Skin epidermis (tissue), 12 donors: ENCODE data around the gene SLC25A11.
A peak's percentile ranks its signal among the peaks of the same experiment; 100 is the strongest.

Experiments used
- H3K27ac ChIP-seq, 21 experiments: fragments of 200-600 bp; sonication (generic) in 11 of 21; one replicate each; pipeline ENCODE4 v1.5.0; 2020; ENCODE audit warnings: mild to moderate bottlenecking in 3 of 21, inconsistent platforms in 2 of 21, moderate library complexity in 2 of 21
- H3K4me3 ChIP-seq, 7 experiments: fragments of 200-600 bp; sonication (generic) in 2 of 7; one replicate each; pipeline ENCODE4 v1.5.0; 2020; ENCODE audit warnings: inconsistent platforms in 2 of 7, mild to moderate bottlenecking in 2 of 7, moderate library complexity in 1 of 7

SLC25A11 gene

DNA sequence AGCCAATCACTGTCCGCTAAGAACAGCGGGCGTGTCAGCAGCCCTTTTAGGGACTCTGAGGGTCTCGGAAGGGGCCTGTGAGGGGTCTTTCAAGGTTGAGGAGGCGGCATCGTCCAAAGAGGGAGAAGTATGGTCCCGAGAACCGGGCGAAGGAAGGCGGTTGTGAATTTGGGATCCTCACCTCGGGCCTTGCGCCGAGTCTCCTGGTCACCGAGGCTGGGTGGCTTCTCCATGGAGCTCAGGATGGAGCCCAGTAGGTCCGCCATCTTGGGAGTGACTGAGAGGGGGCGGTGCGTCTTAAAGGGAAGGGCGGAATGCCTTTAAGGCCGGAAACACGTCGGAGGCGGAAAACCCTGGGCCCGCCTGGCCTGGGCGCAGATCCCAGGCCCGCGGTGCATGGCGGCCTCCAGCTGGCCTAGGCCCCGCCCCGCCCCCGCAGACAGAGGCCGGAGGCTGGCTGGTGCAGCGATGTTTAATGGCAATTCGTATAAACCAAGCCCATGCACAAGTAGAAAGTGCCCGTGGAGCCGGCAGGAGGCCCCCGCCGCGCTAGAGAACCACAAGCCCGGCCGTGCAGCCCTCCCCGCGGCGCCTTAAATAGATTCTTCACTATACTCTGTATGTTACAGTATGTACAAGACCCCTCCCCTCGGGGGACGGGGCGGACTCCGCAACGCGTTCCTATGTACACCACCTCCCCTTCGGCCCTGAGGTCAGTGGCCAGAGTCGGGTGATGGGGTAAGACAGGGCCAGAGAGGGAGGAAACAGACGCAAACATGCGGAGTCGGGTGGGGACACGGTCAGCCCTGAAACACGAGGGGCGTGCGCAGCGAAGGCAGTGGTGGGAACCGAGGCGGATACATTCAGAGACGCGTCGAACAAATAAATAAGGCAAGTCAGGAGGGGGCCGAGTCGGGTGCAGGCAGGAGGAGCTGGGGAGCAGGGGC, 28.0 kb upstream of the SLC25A11 start, which contains the start of gene SPAG7:
Gene SPAG7, minus strand, starts transcription at position 279 of the 947 bp plus-strand sequence. Its CDS starts 13 bp downstream, at position 266.
- peak within 1 kb of the TSS; percentile 50 to 78 (median 67) for H3K4me3 ChIP-seq
- H3K27ac ChIP-seq = peak within 1 kb of the TSS; percentile 70 to 99 (median 95)

DNA sequence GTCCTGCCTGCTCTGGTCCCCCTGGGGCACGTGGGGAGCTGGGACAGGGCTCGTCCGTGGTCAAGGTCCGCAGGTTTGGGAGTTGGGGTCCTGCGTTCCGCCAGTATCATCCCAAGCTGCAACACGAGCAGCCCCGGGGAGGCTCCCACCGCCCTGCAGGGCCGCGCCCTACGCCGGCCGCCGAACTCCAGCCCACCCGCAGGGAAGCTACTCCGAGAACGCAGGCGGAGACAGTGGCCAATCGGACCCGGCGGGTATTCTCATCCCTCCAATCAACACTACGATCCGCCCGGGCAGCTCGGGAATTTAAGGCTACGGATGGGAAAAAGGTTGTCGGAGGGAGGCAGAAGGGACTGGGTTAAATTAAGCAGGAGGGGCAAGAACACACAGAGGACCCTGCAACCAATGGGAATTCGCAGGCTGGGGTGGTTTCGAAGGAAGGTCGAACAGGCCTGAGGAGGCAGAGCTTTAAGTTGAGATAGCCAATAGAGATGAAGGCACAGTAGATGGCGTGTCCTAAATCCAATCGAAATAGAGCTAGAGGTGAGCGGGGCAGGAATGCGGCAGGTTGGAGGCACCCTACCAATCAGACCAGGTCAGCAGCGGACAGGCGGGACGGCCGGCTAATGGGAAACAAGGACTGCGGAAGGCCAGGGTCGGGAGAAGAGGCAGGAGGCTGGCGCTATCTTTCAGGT, 27.1 kb upstream of the SLC25A11 start:
- H3K4me3 ChIP-seq = peak overlapping the region; percentile 50 to 78 (median 67)
- peak overlapping the region; percentile 70 to 99 (median 95) for H3K27ac ChIP-seq

DNA sequence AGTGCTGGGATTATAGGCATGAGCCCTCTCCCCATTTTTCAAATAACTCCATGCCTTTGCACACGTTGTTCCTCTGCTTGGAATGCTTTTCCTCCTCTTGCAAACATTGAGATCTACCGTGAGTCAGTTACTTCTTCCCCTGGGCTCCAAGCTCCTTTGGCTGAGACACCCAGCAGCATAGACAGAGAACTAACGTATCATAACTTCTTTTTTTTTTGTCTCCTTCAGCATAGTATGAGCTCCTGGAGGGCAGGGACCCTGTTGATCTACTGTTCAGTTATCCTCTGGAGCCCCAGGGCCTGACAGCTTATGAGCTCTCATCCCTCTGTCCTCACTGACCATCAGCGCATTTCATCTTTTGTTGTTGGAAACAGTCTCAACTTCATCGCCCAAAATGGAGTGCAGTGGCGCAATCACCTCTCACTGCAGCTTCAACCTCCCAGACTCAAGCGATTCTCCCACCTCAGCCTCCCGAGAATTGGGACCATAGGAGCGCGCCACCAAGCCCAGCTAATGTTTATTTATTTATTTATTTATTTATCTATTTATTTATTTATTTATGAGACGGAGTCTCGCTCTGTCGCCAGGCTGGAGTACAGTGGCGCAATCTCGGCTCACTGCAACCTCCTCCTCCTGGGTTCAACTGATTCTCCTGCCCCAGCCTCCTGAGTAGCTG, 25.6 kb upstream of the SLC25A11 start:
- H3K27ac ChIP-seq = peak overlapping the region in 11 of 21 experiments; percentile 90 to 99 (median 95)
- H3K4me3 ChIP-seq = no peak overlapping the region

DNA sequence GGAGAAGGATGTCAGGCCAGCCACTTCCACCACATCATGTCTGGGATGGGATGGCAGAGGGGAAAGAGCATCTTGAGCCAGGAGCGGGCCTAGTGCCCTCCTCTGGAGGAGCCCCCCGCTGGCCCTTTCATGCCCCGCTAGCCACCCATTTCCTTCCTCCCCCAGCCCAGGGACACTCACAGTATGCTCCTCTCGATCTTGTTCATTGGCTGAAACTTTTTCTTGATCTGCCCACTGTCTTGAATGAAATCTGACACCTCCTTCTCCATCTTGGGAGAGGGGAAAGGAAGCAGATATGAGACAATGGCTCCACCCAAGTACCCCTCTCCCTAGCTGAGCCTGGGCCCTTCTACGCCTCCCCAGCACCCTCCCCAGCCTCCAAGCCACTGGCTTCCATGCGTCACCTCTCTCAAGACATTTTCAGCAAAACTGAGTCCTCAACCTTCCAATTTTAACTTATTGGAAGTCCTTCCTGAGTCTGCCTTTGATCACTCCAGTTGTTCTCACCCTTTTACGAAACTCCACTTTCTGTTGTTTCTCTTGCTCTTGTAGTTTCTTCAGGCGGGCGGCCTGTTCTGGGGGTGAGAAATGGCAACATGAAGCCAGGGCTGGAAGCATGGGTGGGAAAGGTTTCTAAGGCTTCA, 20.6 kb upstream of the SLC25A11 start:
- H3K27ac ChIP-seq = no peak overlapping the region
- no peak overlapping the region for H3K4me3 ChIP-seq

DNA sequence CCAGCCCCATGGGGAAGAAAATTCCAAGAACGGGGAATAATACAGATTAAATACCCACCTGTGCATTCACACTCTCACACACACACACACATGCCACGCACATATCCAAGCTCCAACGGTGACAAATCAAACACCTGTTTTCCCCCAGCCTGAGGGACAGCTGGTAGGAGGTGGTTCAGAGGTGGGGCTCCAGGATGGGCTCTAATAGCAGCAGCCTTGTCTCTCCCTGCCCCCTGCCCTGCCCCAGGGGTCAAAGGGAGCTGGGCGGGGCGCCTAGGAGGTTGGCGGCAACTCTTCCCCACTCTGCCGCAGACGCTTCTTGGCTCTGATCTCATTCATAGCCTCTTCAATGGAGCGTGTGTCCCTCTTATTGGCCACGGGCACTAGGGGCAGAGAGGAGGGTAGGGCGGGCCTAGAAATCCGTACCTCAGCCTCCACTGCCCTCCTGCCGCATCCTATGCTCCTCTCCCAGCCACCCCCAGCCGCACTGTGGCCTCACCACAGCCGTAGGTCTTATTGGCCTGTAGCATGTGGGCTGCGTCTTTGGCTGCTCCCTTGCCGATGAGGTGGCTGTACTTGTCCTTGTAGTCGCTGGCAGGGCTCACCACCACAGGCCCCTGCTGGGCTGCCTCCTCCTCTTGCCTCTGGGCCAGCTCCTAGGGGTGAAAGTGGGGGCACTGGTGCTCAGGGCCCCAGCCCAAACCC, 19.6 kb upstream of the SLC25A11 start:
- Histone ChIP-seq H3K27ac (no peak overlapping the region), H3K4me3 (no peak overlapping the region)

DNA sequence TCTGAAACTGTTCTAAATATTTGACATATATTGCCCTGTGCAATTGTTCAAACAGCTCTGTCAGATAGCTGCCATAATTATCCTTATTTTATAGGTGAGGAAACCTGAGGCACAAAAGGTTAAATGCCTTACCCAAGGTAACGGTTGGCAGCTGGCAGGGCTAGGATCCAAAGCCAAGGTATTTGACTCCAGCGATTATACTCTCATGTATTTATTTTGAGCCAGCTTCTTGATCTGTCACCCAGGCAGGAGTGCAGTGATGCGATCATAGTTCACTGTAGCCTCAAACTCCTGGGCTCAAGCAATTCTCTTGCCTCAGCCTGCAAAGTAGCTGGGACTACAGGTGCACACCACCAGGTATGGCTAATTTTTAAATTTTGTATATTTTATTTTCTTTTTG, 18.3 kb upstream of the SLC25A11 start:
- Histone ChIP-seq H3K4me3 (no peak overlapping the region), H3K27ac (no peak overlapping the region)

DNA sequence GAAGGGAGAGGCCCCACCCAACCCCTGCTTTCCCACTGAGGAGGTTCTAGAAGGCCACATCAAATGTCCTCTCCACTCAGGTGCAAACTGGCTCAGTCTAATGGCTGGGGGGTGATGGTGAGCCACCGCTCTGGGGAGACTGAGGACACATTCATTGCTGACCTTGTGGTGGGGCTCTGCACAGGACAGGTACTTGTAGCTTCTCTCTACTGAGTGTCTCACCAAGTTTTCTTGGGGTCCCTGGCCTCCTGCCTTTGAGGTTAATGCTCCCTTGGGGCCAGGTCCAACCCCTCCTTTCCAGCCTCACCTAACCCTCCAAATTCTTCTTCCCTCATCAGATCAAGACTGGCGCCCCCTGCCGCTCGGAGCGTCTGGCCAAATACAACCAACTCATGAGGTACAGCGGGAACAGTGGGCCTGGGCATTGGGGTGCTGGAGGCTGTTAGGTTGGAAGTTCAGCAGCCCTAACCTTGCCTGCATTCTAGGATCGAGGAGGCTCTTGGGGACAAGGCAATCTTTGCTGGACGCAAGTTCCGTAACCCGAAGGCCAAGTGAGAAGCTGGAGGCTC, 16.7 kb upstream of the SLC25A11 start:
- Histone ChIP-seq H3K27ac (no peak overlapping the region), H3K4me3 (no peak overlapping the region)

DNA sequence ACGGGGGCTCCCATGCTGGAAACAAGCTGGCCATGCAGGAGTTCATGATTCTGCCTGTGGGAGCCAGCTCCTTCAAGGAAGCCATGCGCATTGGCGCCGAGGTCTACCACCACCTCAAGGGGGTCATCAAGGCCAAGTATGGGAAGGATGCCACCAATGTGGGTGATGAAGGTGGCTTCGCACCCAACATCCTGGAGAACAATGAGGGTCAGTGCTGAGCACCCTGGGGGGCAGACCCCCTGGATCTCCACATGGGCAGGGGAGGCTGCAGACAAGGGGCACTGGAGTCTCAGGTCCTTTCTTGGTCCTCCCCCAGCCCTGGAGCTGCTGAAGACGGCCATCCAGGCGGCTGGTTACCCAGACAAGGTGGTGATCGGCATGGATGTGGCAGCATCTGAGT, 15.2 kb upstream of the SLC25A11 start:
- Histone ChIP-seq H3K27ac (no peak overlapping the region), H3K4me3 (no peak overlapping the region)

DNA sequence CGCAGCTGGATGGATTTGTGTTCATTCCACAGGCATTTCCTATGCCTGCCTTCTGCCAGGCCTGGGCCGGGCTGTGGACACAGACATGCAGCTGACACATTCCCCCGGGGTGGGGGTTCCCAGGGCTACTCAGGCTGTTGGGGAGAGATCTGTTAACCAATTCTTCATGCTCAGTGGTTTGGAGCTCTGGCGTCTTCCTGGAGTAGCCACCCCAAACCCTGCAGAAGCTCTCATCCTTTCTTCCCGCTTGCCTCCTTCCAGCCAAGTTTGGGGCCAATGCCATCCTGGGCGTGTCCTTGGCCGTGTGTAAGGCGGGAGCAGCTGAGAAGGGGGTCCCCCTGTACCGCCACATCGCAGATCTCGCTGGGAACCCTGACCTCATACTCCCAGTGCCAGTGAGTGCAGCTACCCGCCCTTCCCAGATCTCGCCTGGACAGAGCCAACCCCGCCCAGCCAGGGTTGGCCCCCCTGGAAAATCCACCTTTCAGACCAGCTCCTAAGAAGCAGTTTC, 13.7 kb upstream of the SLC25A11 start:
- peak overlapping the region in 14 of 21 experiments; percentile 1 to 67 (median 44) for H3K27ac ChIP-seq
- H3K4me3 ChIP-seq = no peak overlapping the region

DNA sequence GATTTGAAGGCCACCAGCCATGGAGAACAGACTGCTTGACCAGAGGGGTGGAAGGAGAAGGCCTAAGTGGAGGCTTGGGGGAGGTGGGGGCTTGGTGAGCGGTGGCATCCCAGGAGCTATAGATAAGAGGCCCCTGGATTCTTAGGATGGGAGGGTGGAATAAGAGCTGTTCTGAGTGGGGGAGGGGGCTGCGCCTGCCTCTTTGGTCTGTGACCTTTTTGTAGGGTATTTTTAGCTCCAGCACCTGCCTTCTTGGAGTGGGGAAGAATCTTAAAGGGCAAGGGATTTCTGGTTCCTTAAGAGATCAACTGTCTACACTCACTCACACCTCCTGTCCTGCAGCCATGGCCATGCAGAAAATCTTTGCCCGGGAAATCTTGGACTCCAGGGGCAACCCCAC, 11.6 kb upstream of the SLC25A11 start:
- no peak overlapping the region for H3K27ac ChIP-seq
- H3K4me3 ChIP-seq = no peak overlapping the region

DNA sequence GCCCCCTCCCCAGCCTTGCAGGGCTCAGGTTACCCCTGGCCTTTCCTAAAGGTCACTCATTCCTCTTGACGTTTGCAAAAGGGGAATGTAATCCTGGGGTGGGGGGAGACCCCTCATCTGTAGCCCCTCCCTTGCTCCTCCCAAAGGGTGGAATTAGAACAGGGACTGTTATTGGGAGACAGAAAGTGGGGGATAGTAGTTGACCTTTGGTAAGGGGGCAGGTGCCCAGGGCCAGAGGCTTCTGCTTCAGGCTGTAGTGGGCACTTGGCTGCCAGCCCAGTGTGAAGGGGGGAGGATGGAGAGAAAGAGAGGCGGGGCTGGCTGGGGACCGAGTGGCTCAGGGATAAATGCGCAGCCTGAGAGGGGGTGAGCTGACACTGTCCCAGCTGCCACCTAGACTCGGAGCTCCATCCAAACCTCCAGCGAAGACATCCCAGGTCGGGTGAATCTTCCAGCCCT, 10.9 kb upstream of the SLC25A11 start, which contains the start of gene ENO3:
Gene ENO3, plus strand, starts transcription at position 374 of the 459 bp plus-strand sequence. CDS start 711 bp downstream, outside the sequence.
- peak within 1 kb of the TSS; percentile 91 to 100 (median 99) for H3K4me3 ChIP-seq

DNA sequence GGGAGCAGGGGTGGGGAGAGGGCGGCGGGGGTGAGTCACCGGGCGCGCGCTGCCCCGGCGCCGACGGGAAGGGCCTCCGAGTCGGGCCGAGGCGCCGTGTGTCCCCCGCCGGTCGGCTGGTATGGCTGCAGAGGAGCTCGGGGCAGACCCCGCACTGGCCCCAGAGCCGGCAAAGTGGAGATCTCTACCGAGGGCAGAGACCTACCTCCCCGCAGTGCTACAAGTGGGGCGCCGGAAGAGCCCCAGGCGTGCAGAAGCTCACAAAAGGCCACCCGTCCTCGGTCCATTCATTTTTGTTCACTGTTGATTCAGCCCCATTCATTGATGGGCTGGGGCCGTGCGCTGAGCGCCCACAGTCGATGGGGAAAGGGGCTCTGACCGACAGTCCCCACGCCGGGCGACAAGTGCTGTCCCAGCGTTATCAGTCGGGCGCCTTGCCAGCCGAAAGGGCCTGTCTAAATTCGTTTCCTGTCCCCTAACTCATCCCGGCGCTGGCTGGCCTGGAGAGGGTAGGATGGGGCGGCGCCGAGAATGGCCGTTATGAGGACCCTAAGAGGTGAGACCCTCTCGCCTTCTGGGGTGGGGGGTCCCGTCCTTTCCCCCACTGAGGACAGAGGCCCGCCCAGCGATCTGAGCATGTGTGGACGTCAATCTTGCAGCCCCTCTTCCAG, 10.4 kb upstream of the SLC25A11 start:
- Histone ChIP-seq H3K4me3 (peak overlapping the region; percentile 91 to 100 (median 99)), H3K27ac (peak overlapping the region; percentile 78 to 100 (median 99))

More for the DNA sequence above, 10.9 kb upstream of the SLC25A11 start, which contains the start of gene ENO3:
- peak within 1 kb of the TSS; percentile 78 to 100 (median 99) for H3K27ac ChIP-seq

DNA sequence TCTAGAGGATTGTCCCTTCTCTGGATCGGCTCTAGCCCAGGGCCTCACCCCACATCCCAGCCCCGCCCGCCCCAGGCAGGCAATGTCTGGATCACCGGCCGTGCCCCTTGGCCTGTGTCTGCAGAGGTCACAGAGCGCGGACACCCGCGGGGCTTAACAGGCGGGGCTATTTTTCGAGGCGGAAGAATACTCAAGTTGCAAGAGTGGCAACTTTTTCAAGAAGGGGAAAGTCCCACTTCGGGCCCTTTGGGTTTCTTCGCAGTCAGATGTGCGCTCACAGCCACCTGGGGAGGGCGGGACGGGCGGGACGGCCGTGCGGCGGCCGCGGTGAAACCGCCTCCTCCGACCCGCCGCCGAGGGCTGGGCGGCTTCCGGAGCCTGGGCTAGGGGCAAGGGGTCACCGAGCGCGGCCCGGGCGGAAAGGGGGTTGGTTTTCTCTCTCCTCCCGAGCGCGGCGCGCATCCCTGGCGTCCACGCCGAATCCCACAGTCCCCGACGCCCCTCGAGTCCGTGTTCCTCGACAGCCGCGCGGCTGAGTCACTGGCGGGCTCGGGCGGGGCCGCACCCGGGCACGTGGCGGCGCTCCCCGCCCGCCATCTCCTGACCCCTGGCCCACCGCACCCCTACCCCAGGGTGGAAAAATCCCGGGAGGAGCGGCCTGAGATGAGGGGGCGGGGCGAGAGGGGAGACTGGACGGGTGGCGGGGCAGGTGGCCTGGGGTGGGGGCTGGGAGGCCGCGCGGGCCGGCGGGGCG, 9.7 kb upstream of the SLC25A11 start:
- H3K27ac ChIP-seq = peak overlapping the region; percentile 78 to 100 (median 99)
- H3K4me3 ChIP-seq = peak overlapping the region; percentile 91 to 100 (median 99)

DNA sequence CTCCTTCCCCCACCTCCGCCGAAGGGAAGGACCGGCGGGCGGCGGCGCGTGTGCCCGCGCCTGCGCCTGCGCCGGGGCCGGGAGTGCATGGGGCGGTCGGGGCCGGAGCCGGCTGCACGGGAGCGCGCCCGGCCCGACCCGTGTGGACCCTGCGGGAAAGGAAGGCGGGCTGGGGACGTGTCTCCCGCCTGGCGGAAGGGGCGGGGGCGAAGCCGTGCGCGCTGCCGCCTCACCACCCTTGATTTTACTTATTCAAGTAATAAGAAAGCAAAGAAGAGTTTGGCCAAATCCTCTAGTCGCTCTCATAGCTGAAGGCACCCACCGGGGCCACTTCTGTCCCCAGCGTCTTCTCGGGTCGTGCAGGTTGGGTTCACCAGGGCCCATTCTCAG, 9.1 kb upstream of the SLC25A11 start:
- H3K4me3 ChIP-seq = peak overlapping the region; percentile 91 to 100 (median 99)

DNA sequence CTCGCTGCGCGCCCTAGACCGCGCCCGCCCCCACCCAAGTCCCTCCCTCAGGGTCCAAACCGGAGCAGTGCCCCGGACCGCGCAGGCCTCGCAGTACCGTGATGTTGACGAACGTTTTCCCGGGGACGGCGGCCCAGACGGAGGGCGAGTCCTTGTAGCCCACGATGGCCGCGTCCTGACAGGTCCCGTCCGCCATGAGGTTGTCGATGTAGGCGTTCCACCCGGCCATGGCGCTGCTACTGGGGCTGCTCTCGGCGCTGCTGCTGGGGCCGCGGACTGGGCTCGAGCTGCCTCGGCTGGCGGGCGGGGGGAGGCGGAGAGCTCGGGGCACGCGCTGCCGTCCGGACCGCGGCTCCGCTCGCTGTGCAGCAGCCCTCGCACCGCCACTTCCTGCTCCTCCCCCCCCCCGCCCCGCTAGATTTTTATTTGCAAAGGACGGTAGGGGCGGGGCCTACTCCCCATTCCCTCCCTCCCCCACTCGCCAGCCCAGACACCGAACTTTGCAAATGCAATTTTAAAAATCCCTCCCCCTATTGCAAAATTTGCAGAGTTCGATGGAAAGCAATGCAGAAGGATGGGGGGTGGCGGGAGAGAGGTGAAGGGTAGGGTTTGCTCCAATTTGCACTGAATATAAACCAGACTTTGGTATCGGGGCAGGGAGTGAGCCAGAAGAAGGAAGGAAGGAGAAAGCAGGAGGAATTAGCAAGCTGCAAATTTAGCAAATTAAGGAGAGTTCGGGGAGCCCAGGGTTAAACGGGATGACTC, 8.5 kb upstream of the SLC25A11 start, which contains the start of gene PFN1:
Gene PFN1, minus strand, starts transcription at position 365 of the 765 bp plus-strand sequence. Its CDS starts 136 bp downstream, at position 229.
- H3K4me3 ChIP-seq = peak within 1 kb of the TSS; percentile 91 to 100 (median 99)
- peak within 1 kb of the TSS; percentile 83 to 100 (median 99) for H3K27ac ChIP-seq

More for the DNA sequence above, 9.1 kb upstream of the SLC25A11 start:
- peak overlapping the region; percentile 78 to 100 (median 99) for H3K27ac ChIP-seq
